ENCODE results near the gene CAPZA2. TPM values are rescaled to one million over a fixed set of nuclear protein-coding genes. Genes with fewer than 3 reads are reported as not detected.

CAPZA2 gene
- total and polyA plus RNA-seq, 9 of the 15 experiments (the other 6 are each of a cell fraction or from before 2014, with no cell fraction given) = 67.0 to 524 (median 176) TPM

- no peak for TF ChIP-seq TAL1 (IDR thresholded peaks at IDR 0.05)
- no peak for TF ChIP-seq POLR3A (IDR thresholded peaks at IDR 0.05; ENCODE audit: borderline replicate concordance, extremely low read depth, insufficient read depth, insufficient read length)
- TF ChIP-seq ZBTB34 (CRISPR knock-in tag; IDR thresholded peaks at IDR 0.05) = no peak
- no peak for TF ChIP-seq SMAD2 (IDR thresholded peaks at IDR 0.05; ENCODE audit: low read depth, low read length)
- TF ChIP-seq HMG20B (CRISPR knock-in tag; IDR thresholded peaks at IDR 0.05) = no peak
- TF ChIP-seq SUPT5H (IDR thresholded peaks at IDR 0.05) = peak; percentile 63
- TF ChIP-seq HSF4 (CRISPR knock-in tag; IDR thresholded peaks at IDR 0.05; ENCODE audit: borderline replicate concordance) = no peak
- no peak for TF ChIP-seq GATA2 (CRISPR knock-in tag; IDR thresholded peaks at IDR 0.05)
- TF ChIP-seq ZC3H8 (IDR thresholded peaks at IDR 0.05) = no peak
- no peak for TF ChIP-seq CHCHD3 (CRISPR knock-in tag; IDR thresholded peaks at IDR 0.05)
- TF ChIP-seq PURB (CRISPR knock-in tag; IDR thresholded peaks at IDR 0.05; ENCODE audit: low read depth) = no peak
- TF ChIP-seq ZFP30 (CRISPR knock-in tag; IDR thresholded peaks at IDR 0.05; ENCODE audit: borderline replicate concordance) = no peak
- no peak for TF ChIP-seq HINFP (tag; conservative IDR thresholded peaks at IDR 0.05; ENCODE audit: low read depth)
- no peak for TF ChIP-seq PRMT5 (CRISPR knock-in tag; IDR thresholded peaks at IDR 0.05)
- TF ChIP-seq HEY1 (CRISPR knock-in tag; IDR thresholded peaks at IDR 0.05; ENCODE audit: borderline replicate concordance) = no peak
- peak; percentile 54 for TF ChIP-seq U2AF1 (optimal IDR thresholded peaks at IDR 0.05; ENCODE audit: low read depth, low read length)
- no peak for TF ChIP-seq ZFP1 (CRISPR knock-in tag; IDR thresholded peaks at IDR 0.05)
- peak; percentile 73; the same call in 1 of the 2 replicates for TF ChIP-seq E2F5 (CRISPR knock-in tag; IDR thresholded peaks at IDR 0.05)
- TF ChIP-seq MEIS2 (IDR thresholded peaks at IDR 0.05; ENCODE audit: partially characterized antibody) = no peak
- no peak; the same call in 1 of the 2 replicates for TF ChIP-seq CC2D1A (IDR thresholded peaks at IDR 0.05)
- TF ChIP-seq SPI1 (IDR thresholded peaks at IDR 0.05; ENCODE audit: borderline replicate concordance, low read depth, low read length) = peak; percentile 20; the same call in 1 of the 2 replicates
- no peak for TF ChIP-seq CGGBP1 (CRISPR knock-in tag; IDR thresholded peaks at IDR 0.05)
- peak; percentile 84; the same call in 1 of the 2 replicates for TF ChIP-seq HBP1 (CRISPR knock-in tag; IDR thresholded peaks at IDR 0.05)
Measured at GRCh38 chr7:116953906-116954838, 91.8 kb downstream of the CAPZA2 start (continued).

Measured in K562 (cell line).